NT2/D1 (cell line): ENCODE measurements around the gene BTBD3.

ENCODE experiments used
- DNase-seq: peaks from one replicate; pipeline ENCODE4 v3.0.0-alpha.2; 2011; ENCODE audit warnings: low read depth, low spot score
- H3K27me3 ChIP-seq: 2 replicates; pipeline ENCODE4 v1.6.0; 2011; ENCODE audit warnings: mild to moderate bottlenecking; ENCODE audit not compliant: insufficient read length, insufficient read depth
- H3K36me3 ChIP-seq: 2 replicates; pipeline ENCODE4 v1.6.1; 2011; ENCODE audit warnings: mild to moderate bottlenecking, low read length, mixed read lengths; ENCODE audit not compliant: insufficient read depth, insufficient read length
- H3K4me1 ChIP-seq: 2 replicates; pipeline ENCODE4 v1.5.1; 2011; ENCODE audit not compliant: insufficient read depth, insufficient read length
- H3K4me3 ChIP-seq: 2 replicates; pipeline ENCODE4 v1.5.1; 2011; ENCODE audit warnings: low read depth; ENCODE audit not compliant: insufficient read length
- H3K9ac ChIP-seq: 2 replicates; pipeline ENCODE4 v1.6.0; 2011; ENCODE audit warnings: low read depth; ENCODE audit not compliant: insufficient read length
- H3K9me3 ChIP-seq: 2 replicates; pipeline ENCODE4 v1.5.1; 2011; ENCODE audit warnings: mild to moderate bottlenecking, low read length; ENCODE audit not compliant: insufficient read depth
- SUZ12 ChIP-seq: IDR thresholded peaks from 2 replicates; pipeline ENCODE4 v1.6.1; 2011; ENCODE audit not compliant: insufficient read length, insufficient read depth; ENCODE audit errors: extremely low read depth
- YY1 ChIP-seq: IDR thresholded peaks from 2 replicates; pipeline ENCODE4 v1.6.1; 2011; ENCODE audit not compliant: insufficient read length, insufficient read depth
- ZNF274 ChIP-seq: IDR thresholded peaks from 2 replicates; pipeline ENCODE4 v1.6.1; 2011; ENCODE audit warnings: mild to moderate bottlenecking, low read depth, low read length

BTBD3 gene

DNA sequence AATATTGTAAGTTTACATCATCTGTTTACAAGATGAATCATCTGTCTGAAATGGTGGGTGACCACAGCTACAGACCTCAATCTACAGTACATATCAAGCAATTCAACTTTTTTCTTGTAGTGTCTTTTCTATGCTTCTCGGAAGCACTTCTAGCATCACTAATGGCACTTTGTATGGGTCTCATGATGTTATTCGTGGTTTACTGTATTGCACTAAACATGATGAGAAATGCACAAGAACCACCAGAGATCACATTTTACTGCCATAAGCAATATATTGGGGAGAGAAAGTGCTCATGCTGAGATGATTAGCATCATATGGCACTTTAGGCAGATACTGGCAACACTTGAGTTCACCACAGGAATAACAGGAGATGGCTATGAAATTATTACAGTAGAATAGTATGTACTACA, 15.4 kb upstream of the BTBD3 start:
- no peaks in the 10 kb centered on the region for H3K9me3 ChIP-seq
- no peaks in the 10 kb centered on the region for H3K27me3 ChIP-seq
- no peak overlapping the region for H3K9ac ChIP-seq
- no peaks in the 10 kb centered on the region for H3K4me1 ChIP-seq
- TF ChIP-seq YY1, result no peak
- TF ChIP-seq ZNF274, result no peak
- TF ChIP-seq SUZ12, result no peak
- H3K4me3 ChIP-seq, result no peak overlapping the region
- no peak for DNase-seq
- H3K36me3 ChIP-seq, result no peaks in the 10 kb centered on the region

DNA sequence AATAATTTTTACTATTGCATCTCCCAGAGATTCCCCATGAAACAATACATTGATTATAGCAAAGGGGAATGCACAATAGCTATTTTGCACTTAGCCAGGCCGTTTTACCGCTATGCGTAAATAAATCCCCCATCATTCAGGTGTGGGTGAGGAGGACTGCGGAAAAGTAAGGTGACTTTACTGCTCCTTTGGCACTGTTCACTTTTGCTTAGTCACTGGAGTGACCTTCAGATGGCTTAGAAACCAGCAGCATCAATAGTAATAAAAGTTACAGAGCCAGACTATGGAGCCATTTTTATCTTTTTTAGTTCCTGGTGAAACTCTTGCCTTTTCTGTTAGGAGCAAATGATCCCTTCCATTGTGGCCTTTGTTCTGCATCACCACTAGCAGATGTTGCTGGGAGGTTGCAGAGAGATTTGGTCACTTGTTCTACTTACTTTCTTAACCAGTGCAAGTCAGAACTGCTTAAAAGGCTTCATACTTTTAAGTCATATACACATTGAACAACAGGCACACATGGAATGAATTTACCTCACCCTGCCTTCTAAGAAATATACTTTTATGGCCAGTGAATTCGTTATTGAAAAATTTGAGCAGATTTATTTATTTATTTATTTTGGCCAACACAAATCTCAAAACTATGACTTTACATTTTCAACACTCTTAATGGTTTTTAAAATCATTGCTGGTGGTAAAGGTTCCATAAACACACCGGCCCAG, 12.1 kb upstream of the BTBD3 start:
- TF ChIP-seq YY1 (no peak), ZNF274 (no peak), SUZ12 (no peak)
- Histone ChIP-seq H3K9ac (no peak overlapping the region), H3K27me3 (no peaks in the 10 kb centered on the region), H3K4me1 (no peaks in the 10 kb centered on the region), H3K9me3 (no peaks in the 10 kb centered on the region), H3K36me3 (no peaks in the 10 kb centered on the region), H3K4me3 (no peak overlapping the region)
- DNase-seq, result no peak

GRCh38 chr20:11906626-11907480, 10.8 kb upstream of the BTBD3 start:
- DNase-seq, result no peak
- no peaks in the 10 kb centered on the region for H3K4me1 ChIP-seq
- TF ChIP-seq ZNF274, result no peak
- TF ChIP-seq SUZ12, result no peak
- no peak for TF ChIP-seq YY1

DNA sequence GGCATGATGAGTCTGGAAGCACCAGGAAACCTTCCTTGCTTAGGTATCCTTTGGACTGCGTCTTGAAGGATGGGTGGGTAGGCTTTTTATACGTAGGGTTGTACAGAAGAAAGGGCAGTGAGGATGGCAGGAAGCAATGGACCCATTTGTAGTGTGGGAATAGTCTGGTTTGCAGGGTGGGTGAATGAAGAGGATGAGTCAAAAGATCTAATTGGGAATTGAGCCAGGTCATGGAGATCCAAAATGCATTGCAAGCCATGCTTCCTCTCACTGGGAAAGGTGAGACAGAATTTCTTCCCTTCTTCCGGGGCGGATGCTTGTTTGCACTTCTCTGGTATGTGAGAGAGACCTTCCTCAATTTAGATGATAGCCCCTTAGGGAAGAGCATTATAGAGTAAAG, 10.1 kb upstream of the BTBD3 start:
- Histone ChIP-seq H3K9me3 (no peaks in the 10 kb centered on the region), H3K36me3 (no peaks in the 10 kb centered on the region), H3K9ac (no peak overlapping the region), H3K4me1 (no peaks in the 10 kb centered on the region), H3K4me3 (no peak overlapping the region), H3K27me3 (no peaks in the 10 kb centered on the region)
- TF ChIP-seq SUZ12 (no peak), YY1 (no peak), ZNF274 (no peak)
- DNase-seq, result no peak

More at GRCh38 chr20:11906626-11907480, 10.8 kb upstream of the BTBD3 start:
- no peak overlapping the region for H3K9ac ChIP-seq
- no peaks in the 10 kb centered on the region for H3K36me3 ChIP-seq
- no peak overlapping the region for H3K4me3 ChIP-seq
- no peaks in the 10 kb centered on the region for H3K9me3 ChIP-seq
- H3K27me3 ChIP-seq, result no peaks in the 10 kb centered on the region

- Histone ChIP-seq H3K9me3 (no peaks in the 10 kb centered on the region), H3K9ac (no peak overlapping the region), H3K4me1 (no peaks in the 10 kb centered on the region), H3K27me3 (no peaks in the 10 kb centered on the region), H3K36me3 (no peaks in the 10 kb centered on the region), H3K4me3 (no peak overlapping the region)
- DNase-seq, result no peak
- TF ChIP-seq SUZ12 (no peak), ZNF274 (no peak), YY1 (no peak)
These were observed 5.6 kb upstream of the BTBD3 start for GRCh38 chr20:11912013-11912658.

DNA sequence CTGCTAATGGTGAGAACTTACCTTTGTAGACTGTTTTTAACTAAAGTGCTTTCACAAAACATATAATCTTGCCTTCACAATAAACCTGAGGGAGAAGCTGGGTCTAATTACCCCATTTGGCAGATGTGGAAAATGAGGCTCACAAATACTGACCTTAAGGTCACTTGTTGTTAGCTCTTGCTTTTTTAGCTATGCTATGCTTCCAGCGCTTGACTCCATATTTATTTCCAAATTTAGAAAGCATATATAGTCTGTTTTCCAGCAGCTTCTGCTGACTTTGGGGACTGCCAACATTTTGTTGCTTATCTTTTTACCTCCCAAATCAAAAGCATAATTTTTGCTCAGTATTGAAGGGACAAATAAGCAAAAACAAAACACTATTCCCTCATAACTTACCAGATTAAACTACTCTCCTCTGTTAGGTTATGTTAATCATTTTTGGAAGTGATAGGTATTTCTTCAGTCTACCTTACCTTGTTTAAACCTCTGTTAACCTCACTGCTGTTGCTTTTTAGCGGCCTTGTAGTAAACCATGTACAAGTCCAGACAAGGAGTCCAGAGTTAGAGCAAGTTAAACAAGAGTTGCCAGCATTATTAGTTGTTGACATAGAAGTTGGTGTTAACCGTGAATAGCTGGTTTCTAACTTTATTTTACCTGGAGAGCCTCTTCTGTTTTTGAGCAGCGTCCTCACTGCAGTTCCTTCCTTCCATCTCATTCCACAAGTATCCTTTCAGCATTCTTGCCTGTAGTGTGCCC, 4.9 kb upstream of the BTBD3 start:
- no peak overlapping the region for H3K4me3 ChIP-seq
- H3K9me3 ChIP-seq, result no peaks in the 10 kb centered on the region
- no peak for DNase-seq
- no peak overlapping the region for H3K9ac ChIP-seq
- TF ChIP-seq YY1 (no peak), SUZ12 (no peak), ZNF274 (no peak)
- no peaks in the 10 kb centered on the region for H3K4me1 ChIP-seq
- H3K36me3 ChIP-seq, result no peaks in the 10 kb centered on the region
- no peaks in the 10 kb centered on the region for H3K27me3 ChIP-seq
